Upper lobe of left lung (tissue), 4 donors: ENCODE measurements around the gene ZNF423.

ENCODE experiments used
- EP300 ChIP-seq, 4 donors: sonication (generic); formaldehyde crosslinking; IDR thresholded peaks; one replicate each; pipeline ENCODE4 v1.5.1; 2017; ENCODE audit warnings: antibody characterized with exemption in 4 of 4, control low read depth in 2 of 4
- POLR2A ChIP-seq, 4 donors: fragments of 450-650 bp; IDR thresholded peaks; one replicate each; pipeline ENCODE4 v1.5.1; 2016 to 2017; ENCODE audit warnings: antibody characterized with exemption in 4 of 4, mild to moderate bottlenecking in 2 of 4

DNA sequence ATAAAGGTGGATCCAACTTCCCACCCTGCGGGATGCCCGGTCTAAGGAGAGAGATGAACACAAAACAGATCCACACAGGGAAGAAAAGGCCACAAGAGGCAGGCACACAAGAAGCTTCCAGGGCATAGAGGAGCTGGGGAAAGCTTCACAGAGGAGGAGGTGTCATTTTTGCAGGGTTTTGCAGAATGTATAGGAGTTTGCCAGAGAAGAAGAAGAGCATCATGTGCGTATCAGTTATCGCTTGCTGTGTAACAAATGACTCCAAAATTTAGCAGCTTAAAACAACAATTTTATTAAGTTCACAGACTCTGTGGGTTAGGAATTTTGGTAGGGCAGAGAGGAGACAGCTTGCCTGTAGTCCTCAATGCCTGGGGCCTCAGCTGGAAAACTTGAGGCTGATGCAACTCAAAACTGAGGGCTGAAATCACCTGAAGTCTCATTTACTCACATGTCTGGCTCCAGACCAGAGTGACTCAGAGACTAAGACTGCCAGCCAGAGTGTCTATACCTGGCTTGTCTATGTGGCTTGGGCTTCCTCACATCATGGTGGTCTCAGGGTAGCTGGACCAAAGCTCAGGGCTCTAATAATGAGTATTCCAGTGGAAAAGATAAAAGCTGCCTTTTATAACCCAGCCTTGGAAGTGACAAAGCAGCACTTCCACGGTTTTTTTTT is 33.9 kb upstream of the ZNF423 start:
- no peak for TF ChIP-seq EP300 (IDR thresholded peaks at IDR 0.05)
- no peak for TF ChIP-seq POLR2A (IDR thresholded peaks at IDR 0.05)
